Glutamatergic neuron (in vitro differentiated cells): ENCODE results near the gene EPS8. TPM values are rescaled to one million over a fixed set of nuclear protein-coding genes. Genes with fewer than 3 reads are reported as not detected.

Experiments
- DNase-seq: peaks from one replicate; pipeline ENCODE4 v3.0.0; 2022
- H3K27ac Mint-ChIP-seq: one replicate; pipeline ENCODE4 v1.8.0; 2020; ENCODE audit warnings: mild to moderate bottlenecking, mixed read lengths, inconsistent platforms; ENCODE audit not compliant: unreplicated experiment
- H3K27me3 Mint-ChIP-seq: one replicate; pipeline ENCODE4 v1.8.0; 2020; ENCODE audit warnings: mild to moderate bottlenecking, moderate library complexity, mixed read lengths, inconsistent platforms; ENCODE audit not compliant: unreplicated experiment
- H3K36me3 Mint-ChIP-seq: one replicate; pipeline ENCODE4 v1.8.0; 2020; ENCODE audit warnings: mild to moderate bottlenecking, mixed read lengths, inconsistent platforms; ENCODE audit not compliant: unreplicated experiment
- H3K4me1 Mint-ChIP-seq: one replicate; pipeline ENCODE4 v1.8.0; 2020; ENCODE audit warnings: mild to moderate bottlenecking, low read depth, mixed read lengths, inconsistent platforms; ENCODE audit not compliant: unreplicated experiment
- H3K4me3 Mint-ChIP-seq: one replicate; pipeline ENCODE4 v1.8.0; 2020; ENCODE audit warnings: mild to moderate bottlenecking, mixed read lengths, inconsistent platforms; ENCODE audit not compliant: unreplicated experiment
- H3K9me3 Mint-ChIP-seq: one replicate; pipeline ENCODE4 v1.8.0; 2020; ENCODE audit warnings: mild to moderate bottlenecking, moderate library complexity, mixed read lengths, inconsistent platforms; ENCODE audit not compliant: unreplicated experiment
- CTCF ChIP-seq: fragments of 200-600 bp; sonication (generic); IDR thresholded peaks from one replicate; pipeline ENCODE4 v1.5.0; 2021; ENCODE audit not compliant: partially characterized antibody, unreplicated experiment
- total RNA-seq: library from RNA; stranded (reverse); fragmentation: NEBNext Ultra II Directional; extraction: Animal tissue kit (Norgen Biotek cat#: 25700); gene quantifications from one replicate; pipeline ENCODE4 v1.2.1, GENCODE V29; 2021; ENCODE audit not compliant: unreplicated experiment

EPS8 gene
- total RNA-seq, 1 donor from 2014 or later: 4.3 TPM

- no peaks in the 10 kb centered on the region for H3K36me3 Mint-ChIP-seq
- H3K9me3 Mint-ChIP-seq: no peaks in the 10 kb centered on the region
- no peak for DNase-seq
- no peak overlapping the region for H3K4me3 Mint-ChIP-seq
- H3K4me1 Mint-ChIP-seq: peaks cover 5% of the 10 kb centered on the region
- no peaks in the 10 kb centered on the region for H3K27me3 Mint-ChIP-seq
- TF ChIP-seq CTCF: no peak
- no peak overlapping the region for H3K27ac Mint-ChIP-seq
Measured at GRCh38 chr12:15774819-15775218, 14.4 kb downstream of the EPS8 start.

- DNase-seq: no peak
- no peaks in the 10 kb centered on the region for H3K27me3 Mint-ChIP-seq
- TF ChIP-seq CTCF: no peak
Measured at GRCh38 chr12:15772405-15773018, 16.7 kb downstream of the EPS8 start.

GRCh38 chr12:15770581-15770980 lies 18.6 kb downstream of the EPS8 start:
- Mint-ChIP-seq H3K36me3 (no peaks in the 10 kb centered on the region), H3K27ac (no peak overlapping the region), H3K9me3 (no peaks in the 10 kb centered on the region), H3K4me3 (no peak overlapping the region), H3K4me1 (peaks cover 2% of the 10 kb centered on the region), H3K27me3 (no peaks in the 10 kb centered on the region)
- TF ChIP-seq CTCF: no peak
- no peak for DNase-seq

More at GRCh38 chr12:15772405-15773018, 16.7 kb downstream of the EPS8 start:
- Mint-ChIP-seq H3K4me3 (no peak overlapping the region), H3K4me1 (peaks cover 2% of the 10 kb centered on the region), H3K27ac (no peak overlapping the region), H3K36me3 (no peaks in the 10 kb centered on the region), H3K9me3 (no peaks in the 10 kb centered on the region)

GRCh38 chr12:15770021-15770420 lies 19.2 kb downstream of the EPS8 start:
- H3K9me3 Mint-ChIP-seq: no peaks in the 10 kb centered on the region
- H3K36me3 Mint-ChIP-seq: no peaks in the 10 kb centered on the region
- no peak for TF ChIP-seq CTCF
- H3K4me3 Mint-ChIP-seq: no peak overlapping the region
- DNase-seq: no peak
- no peak overlapping the region for H3K27ac Mint-ChIP-seq
- H3K4me1 Mint-ChIP-seq: peaks cover 2% of the 10 kb centered on the region
- no peaks in the 10 kb centered on the region for H3K27me3 Mint-ChIP-seq

- no peak overlapping the region for H3K27ac Mint-ChIP-seq
- H3K27me3 Mint-ChIP-seq: no peaks in the 10 kb centered on the region
- H3K4me1 Mint-ChIP-seq: peaks cover 2% of the 10 kb centered on the region
- no peak for TF ChIP-seq CTCF
- H3K36me3 Mint-ChIP-seq: no peaks in the 10 kb centered on the region
- H3K4me3 Mint-ChIP-seq: no peak overlapping the region
- no peak for DNase-seq
- no peaks in the 10 kb centered on the region for H3K9me3 Mint-ChIP-seq
Measured at GRCh38 chr12:15769586-15769985, 19.6 kb downstream of the EPS8 start.
